Gastrocnemius medialis (tissue), 4 donors: Measurements from ENCODE around the gene RYR2.

Experiments used
- POLR2A ChIP-seq, 2 donors: fragments of 450-650 bp; IDR thresholded peaks; one replicate each; pipeline ENCODE4 v1.6.1; 2017; ENCODE audit warnings: antibody characterized with exemption in 2 of 2, mild to moderate bottlenecking in 2 of 2, moderate library complexity in 2 of 2
- TF ChIP-seq, protein P1 (sequence below), 5 experiments: fragments of 450-650 bp in 3 of 5; fragments of 200-600 bp in 2 of 5; sonication (generic) in 2 of 5; IDR thresholded peaks in 4 of 5; conservative IDR thresholded peaks in 1 of 5; 1 replicate in 4 of 5; 2 replicates in 1 of 5; pipeline ENCODE4 v1.5.1; 2016 to 2019; ENCODE audit warnings: antibody characterized with exemption in 5 of 5, mild to moderate bottlenecking in 3 of 5, moderate library complexity in 3 of 5

GRCh38 chr1:237270353-237270752 lies 228.4 kb downstream of the RYR2 start:
- TF ChIP-seq POLR2A (IDR thresholded peaks at IDR 0.05) = no peak
- TF ChIP-seq, protein P1, sequence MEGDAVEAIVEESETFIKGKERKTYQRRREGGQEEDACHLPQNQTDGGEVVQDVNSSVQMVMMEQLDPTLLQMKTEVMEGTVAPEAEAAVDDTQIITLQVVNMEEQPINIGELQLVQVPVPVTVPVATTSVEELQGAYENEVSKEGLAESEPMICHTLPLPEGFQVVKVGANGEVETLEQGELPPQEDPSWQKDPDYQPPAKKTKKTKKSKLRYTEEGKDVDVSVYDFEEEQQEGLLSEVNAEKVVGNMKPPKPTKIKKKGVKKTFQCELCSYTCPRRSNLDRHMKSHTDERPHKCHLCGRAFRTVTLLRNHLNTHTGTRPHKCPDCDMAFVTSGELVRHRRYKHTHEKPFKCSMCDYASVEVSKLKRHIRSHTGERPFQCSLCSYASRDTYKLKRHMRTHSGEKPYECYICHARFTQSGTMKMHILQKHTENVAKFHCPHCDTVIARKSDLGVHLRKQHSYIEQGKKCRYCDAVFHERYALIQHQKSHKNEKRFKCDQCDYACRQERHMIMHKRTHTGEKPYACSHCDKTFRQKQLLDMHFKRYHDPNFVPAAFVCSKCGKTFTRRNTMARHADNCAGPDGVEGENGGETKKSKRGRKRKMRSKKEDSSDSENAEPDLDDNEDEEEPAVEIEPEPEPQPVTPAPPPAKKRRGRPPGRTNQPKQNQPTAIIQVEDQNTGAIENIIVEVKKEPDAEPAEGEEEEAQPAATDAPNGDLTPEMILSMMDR (IDR thresholded peaks at IDR 0.05 in 4 of 5, conservative IDR thresholded peaks at IDR 0.05 in 1 of 5) = no peak
